ENCODE results near the gene RNF133.

Gene RNF133

DNA sequence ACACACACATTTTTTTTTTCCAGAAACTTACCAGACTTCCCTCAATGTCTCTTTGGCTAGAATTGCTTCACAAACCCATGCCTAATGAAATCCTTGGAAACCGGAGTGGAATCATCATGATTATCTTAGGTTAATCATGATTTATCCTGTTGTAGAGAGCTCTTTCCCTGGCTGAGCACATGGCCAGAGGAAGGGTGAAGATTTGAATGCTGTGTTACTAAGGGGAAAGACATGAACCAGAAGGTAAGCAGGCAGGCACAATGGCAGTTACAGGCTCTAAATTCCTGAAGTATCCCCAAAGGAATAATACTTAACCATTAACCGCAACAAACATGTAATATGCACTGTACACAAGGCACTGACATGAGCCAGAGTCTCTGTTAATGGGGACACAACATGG, 7.9 kb upstream of the RNF133 start:
- Histone ChIP-seq H3K27me3 (ENCODE audit: insufficient read depth, low read length, poor library complexity, severe bottlenecking) (no peaks in the 10 kb centered on the region), H3K9me3 (ENCODE audit: insufficient read depth, low read depth, low read length) (no peaks in the 10 kb centered on the region), H2AFZ (ENCODE audit: low read length) (no peak overlapping the region), H3K4me1 (ENCODE audit: insufficient read depth, low read length, poor library complexity, severe bottlenecking) (no peaks in the 10 kb centered on the region), H3K4me2 (ENCODE audit: low read depth, low read length, poor library complexity, severe bottlenecking) (no peak overlapping the region), H3K36me3 (ENCODE audit: insufficient read depth, low read length) (no peaks in the 10 kb centered on the region), H3K79me2 (ENCODE audit: insufficient read depth, low read length) (no peaks in the 10 kb centered on the region), H3K9ac (ENCODE audit: low read depth, low read length, poor library complexity, severe bottlenecking) (no peak overlapping the region), H3F3A (ENCODE audit: low read depth) (no peaks in the 10 kb centered on the region), H3K9me2 (replicated peaks; ENCODE audit: low read depth, low read length) (no peaks in the 10 kb centered on the region), H4K20me1 (ENCODE audit: insufficient read depth, low read length, poor library complexity, severe bottlenecking) (no peaks in the 10 kb centered on the region), H3K4me3 (ENCODE audit: low read length, poor library complexity, severe bottlenecking) (no peak overlapping the region)
- TF ChIP-seq EZH2phosphoT487 (IDR thresholded peaks at IDR 0.05; ENCODE audit: borderline replicate concordance), result no peak
- TF ChIP-seq, protein P1, sequence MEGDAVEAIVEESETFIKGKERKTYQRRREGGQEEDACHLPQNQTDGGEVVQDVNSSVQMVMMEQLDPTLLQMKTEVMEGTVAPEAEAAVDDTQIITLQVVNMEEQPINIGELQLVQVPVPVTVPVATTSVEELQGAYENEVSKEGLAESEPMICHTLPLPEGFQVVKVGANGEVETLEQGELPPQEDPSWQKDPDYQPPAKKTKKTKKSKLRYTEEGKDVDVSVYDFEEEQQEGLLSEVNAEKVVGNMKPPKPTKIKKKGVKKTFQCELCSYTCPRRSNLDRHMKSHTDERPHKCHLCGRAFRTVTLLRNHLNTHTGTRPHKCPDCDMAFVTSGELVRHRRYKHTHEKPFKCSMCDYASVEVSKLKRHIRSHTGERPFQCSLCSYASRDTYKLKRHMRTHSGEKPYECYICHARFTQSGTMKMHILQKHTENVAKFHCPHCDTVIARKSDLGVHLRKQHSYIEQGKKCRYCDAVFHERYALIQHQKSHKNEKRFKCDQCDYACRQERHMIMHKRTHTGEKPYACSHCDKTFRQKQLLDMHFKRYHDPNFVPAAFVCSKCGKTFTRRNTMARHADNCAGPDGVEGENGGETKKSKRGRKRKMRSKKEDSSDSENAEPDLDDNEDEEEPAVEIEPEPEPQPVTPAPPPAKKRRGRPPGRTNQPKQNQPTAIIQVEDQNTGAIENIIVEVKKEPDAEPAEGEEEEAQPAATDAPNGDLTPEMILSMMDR (conservative IDR thresholded peaks at IDR 0.05; ENCODE audit: low read length), result no peak

DNA sequence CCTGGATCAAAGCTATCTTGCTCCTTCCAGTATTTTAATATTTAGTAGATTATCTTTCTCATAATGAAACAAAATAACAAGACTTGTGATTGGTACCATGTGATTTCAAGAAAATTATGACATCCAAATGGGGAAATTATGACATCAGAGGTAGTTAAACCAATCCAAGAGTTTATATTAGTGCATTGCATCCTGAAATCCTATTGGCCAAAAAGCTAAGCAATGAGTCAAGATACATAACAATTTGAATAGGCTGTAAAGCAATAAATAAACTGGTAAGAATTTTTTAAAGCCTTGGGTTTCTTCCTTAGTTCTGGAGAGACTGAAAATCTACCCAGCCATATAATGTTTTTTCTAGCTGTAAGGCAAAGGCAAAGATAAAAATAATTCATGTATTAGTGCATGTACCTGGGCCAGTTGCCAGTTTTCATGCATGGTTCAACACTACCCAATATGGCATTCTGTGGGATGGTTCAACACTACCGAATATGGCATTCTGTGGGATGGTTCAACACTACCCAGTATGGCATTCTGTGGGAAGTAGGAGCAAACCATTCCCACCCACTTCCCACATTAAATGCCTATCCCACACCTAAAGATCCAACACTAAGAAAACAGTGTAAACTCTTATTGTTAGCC, 4.1 kb upstream of the RNF133 start, which contains the start of gene RNF148:
RNF148 (minus strand) TSS at position 51 of the 639 bp plus-strand sequence. CDS start 172 bp downstream, outside the sequence.
- no peaks in the 10 kb centered on the region for H3K9me3 ChIP-seq (ENCODE audit: insufficient read depth, low read depth, low read length)
- H3K4me2 ChIP-seq (ENCODE audit: low read depth, low read length, poor library complexity, severe bottlenecking), result no peak within 1 kb of the TSS
- no peaks in the 10 kb centered on the region for H3F3A ChIP-seq (ENCODE audit: low read depth)
- H3K9me2 ChIP-seq (replicated peaks; ENCODE audit: low read depth, low read length), result no peaks in the 10 kb centered on the region
- no peak for TF ChIP-seq EZH2phosphoT487 (IDR thresholded peaks at IDR 0.05; ENCODE audit: borderline replicate concordance)
- TF ChIP-seq, protein P1 (conservative IDR thresholded peaks at IDR 0.05; ENCODE audit: low read length), result no peak
- H3K27me3 ChIP-seq (ENCODE audit: insufficient read depth, low read length, poor library complexity, severe bottlenecking), result no peaks in the 10 kb centered on the region
- no peaks in the 10 kb centered on the region for H3K79me2 ChIP-seq (ENCODE audit: insufficient read depth, low read length)
- H3K4me3 ChIP-seq (ENCODE audit: low read length, poor library complexity, severe bottlenecking), result no peak within 1 kb of the TSS
- no peaks in the 10 kb centered on the region for H3K36me3 ChIP-seq (ENCODE audit: insufficient read depth, low read length)
- no peak within 1 kb of the TSS for H2AFZ ChIP-seq (ENCODE audit: low read length)
- no peak within 1 kb of the TSS for H3K9ac ChIP-seq (ENCODE audit: low read depth, low read length, poor library complexity, severe bottlenecking)
- H4K20me1 ChIP-seq (ENCODE audit: insufficient read depth, low read length, poor library complexity, severe bottlenecking), result no peaks in the 10 kb centered on the region
- H3K4me1 ChIP-seq (ENCODE audit: insufficient read depth, low read length, poor library complexity, severe bottlenecking), result no peaks in the 10 kb centered on the region

DNA sequence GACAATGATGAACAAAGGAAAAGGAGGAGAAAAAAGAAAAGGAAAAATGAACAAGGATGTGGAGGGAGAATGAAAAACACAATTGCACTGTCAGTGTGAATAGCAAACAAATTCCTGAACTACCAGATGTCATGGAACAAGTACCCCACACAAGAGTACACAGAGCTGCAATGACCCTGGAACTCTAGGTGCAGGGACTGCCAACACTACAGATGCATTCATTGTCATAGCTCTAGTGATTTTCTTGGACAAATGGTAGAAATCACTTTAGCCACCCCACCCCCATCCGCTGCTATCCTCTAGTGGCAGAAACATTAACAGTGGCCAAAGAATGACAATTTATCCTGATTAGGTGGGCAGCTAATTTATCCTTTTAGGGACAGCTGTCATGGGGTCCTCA, 3.1 kb downstream of the RNF133 start:
- Histone ChIP-seq H3K9ac (ENCODE audit: low read depth, low read length, poor library complexity, severe bottlenecking) (no peak overlapping the region), H3K4me3 (ENCODE audit: low read length, poor library complexity, severe bottlenecking) (no peak overlapping the region), H2AFZ (ENCODE audit: low read length) (no peak overlapping the region), H3K36me3 (ENCODE audit: insufficient read depth, low read length) (no peaks in the 10 kb centered on the region), H3K4me2 (ENCODE audit: low read depth, low read length, poor library complexity, severe bottlenecking) (no peak overlapping the region), H3K9me3 (ENCODE audit: insufficient read depth, low read depth, low read length) (0 out of 2 replicates have a peak, but pooled peaks cover 2% of the 10 kb centered on the region), H3K79me2 (ENCODE audit: insufficient read depth, low read length) (no peaks in the 10 kb centered on the region), H3K9me2 (replicated peaks; ENCODE audit: low read depth, low read length) (no peaks in the 10 kb centered on the region), H3K4me1 (ENCODE audit: insufficient read depth, low read length, poor library complexity, severe bottlenecking) (no peaks in the 10 kb centered on the region), H3F3A (ENCODE audit: low read depth) (no peaks in the 10 kb centered on the region), H3K27me3 (ENCODE audit: insufficient read depth, low read length, poor library complexity, severe bottlenecking) (no peaks in the 10 kb centered on the region), H4K20me1 (ENCODE audit: insufficient read depth, low read length, poor library complexity, severe bottlenecking) (no peaks in the 10 kb centered on the region)
- TF ChIP-seq, protein P1 (conservative IDR thresholded peaks at IDR 0.05; ENCODE audit: low read length), result no peak
- TF ChIP-seq EZH2phosphoT487 (IDR thresholded peaks at IDR 0.05; ENCODE audit: borderline replicate concordance), result no peak
